ENCODE data around the gene ERN1.
"Not testable (repeated sequence)": the region's sequence is repeated elsewhere in the genome, so short reads cannot be mapped to it uniquely, and the experiment has no call there.

DNA sequence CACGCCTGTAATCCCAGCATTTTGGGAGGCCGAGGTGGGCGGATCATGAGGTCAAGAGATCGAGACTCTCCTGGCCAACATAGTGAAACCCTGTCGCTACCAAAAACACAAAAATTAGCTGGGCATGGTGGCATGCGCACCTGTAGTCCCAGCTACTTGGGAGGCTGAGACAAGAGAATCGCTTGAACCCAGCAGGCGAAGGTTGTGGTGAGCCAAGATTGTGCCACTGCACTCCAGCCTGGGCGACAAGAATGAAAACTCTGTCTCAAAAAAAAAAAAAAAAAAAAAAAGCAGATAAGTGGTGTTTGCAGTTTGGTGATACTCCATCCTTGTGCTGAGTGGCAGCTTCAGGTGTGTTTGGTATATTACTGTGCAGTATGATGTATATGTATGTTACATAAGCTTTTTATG is 110.4 kb downstream of the ERN1 start:
- TF ChIP-seq POLR2A (IDR thresholded peaks at IDR 0.05), result not testable (repeated sequence)
- TF ChIP-seq, protein P1, sequence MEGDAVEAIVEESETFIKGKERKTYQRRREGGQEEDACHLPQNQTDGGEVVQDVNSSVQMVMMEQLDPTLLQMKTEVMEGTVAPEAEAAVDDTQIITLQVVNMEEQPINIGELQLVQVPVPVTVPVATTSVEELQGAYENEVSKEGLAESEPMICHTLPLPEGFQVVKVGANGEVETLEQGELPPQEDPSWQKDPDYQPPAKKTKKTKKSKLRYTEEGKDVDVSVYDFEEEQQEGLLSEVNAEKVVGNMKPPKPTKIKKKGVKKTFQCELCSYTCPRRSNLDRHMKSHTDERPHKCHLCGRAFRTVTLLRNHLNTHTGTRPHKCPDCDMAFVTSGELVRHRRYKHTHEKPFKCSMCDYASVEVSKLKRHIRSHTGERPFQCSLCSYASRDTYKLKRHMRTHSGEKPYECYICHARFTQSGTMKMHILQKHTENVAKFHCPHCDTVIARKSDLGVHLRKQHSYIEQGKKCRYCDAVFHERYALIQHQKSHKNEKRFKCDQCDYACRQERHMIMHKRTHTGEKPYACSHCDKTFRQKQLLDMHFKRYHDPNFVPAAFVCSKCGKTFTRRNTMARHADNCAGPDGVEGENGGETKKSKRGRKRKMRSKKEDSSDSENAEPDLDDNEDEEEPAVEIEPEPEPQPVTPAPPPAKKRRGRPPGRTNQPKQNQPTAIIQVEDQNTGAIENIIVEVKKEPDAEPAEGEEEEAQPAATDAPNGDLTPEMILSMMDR (IDR thresholded peaks at IDR 0.05), result not testable (repeated sequence)
